Hypothalamus (tissue), 51 donors: ENCODE measurements around the gene TSPAN31.
"Not testable (repeated sequence)": the region's sequence is repeated elsewhere in the genome, so short reads cannot be mapped to it uniquely, and the experiment has no call there.

Experiments
- DNase-seq, 51 donors: peaks; one replicate each; lab custom pipeline; 2025; lab: John Stamatoyannopoulos, UW

Gene TSPAN31, protein sequence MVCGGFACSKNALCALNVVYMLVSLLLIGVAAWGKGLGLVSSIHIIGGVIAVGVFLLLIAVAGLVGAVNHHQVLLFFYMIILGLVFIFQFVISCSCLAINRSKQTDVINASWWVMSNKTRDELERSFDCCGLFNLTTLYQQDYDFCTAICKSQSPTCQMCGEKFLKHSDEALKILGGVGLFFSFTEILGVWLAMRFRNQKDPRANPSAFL

DNA sequence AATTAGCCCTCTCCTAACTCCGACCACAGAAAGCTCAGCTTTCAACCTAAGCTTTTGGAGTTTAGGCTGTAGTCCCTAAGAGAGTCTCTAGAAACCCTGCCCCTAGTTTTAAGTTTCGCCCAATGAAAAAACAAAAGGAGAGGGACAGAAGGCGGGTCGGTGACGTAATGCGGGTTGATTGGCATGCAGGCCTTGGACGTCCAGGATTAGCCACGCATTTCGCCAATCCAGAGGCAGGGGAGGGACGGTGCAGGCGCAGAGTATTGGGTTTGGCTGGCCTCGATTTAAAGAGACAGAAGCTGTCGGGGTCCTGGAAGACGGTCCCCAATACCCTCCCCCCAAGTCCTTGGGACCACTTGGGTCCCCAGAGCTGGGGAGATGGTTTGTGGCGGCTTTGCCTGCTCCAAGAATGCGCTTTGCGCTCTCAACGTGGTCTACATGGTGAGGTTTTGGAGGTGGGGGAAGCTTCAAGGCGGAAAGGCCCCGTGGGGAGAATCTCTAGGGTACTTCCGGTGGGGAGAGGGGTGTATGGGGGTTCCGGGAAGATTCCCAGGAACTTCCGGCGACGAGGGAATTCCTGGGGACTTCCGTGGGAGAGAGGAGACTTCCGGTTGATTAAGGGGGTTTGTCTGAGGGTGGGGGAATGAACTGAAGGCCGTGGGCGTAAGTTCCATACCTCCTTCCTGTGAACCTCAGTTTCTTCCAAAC lies at the start of gene TSPAN31:
TSS of gene TSPAN31 (plus strand) at position 263 of the 708 bp plus-strand sequence. CDS start at position 379, 116 bp downstream.
- DNase-seq: peak; percentile 34 to 99 (median 93)

GRCh38 chr12:57695770-57696432 lies 48.9 kb upstream of the TSPAN31 start:
- DNase-seq: no peak

GRCh38 chr12:57697076-57697475 lies 47.8 kb upstream of the TSPAN31 start:
- DNase-seq: no peak

DNA sequence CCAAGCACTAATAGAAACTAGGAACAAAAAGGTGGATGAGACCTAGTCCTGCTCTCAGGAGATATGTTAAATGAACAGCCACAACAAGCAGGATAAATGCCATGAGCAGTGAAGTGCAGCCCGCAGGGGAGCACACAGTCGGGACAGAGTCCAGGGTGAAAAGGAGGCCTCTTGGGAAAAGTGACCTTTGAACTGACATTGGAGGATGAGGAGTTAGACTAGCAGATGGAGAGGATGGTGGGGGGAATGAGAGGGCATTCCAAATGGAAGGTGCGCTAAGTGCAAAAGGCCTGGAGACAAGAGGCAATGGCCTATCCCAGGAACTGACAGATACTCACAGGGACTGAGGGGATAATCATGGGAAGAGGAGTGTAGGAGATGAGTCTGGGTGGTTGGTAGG lies 46.4 kb upstream of the TSPAN31 start:
- no peak for DNase-seq

GRCh38 chr12:57700317-57700716 lies 44.5 kb upstream of the TSPAN31 start:
- no peak for DNase-seq

DNA sequence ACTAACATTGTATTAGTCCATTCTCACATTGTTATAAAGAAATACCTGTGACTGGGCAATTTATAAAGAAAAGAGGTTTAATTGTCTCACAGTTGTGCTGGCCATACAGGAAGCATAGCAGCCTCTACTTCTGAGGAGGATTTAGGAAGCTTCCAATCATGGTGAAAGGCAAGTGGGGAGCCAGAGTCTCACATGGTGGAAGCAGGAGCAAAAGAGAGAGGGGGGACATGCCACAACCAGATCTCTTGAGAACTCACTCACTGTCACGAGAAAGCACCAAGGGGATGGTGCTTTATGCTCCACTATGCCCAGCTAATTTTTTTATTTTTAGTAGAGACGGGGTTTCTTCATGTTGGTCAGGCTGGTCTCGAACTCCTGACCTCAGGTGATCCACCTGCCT lies 37.6 kb upstream of the TSPAN31 start:
- DNase-seq: no peak

DNA sequence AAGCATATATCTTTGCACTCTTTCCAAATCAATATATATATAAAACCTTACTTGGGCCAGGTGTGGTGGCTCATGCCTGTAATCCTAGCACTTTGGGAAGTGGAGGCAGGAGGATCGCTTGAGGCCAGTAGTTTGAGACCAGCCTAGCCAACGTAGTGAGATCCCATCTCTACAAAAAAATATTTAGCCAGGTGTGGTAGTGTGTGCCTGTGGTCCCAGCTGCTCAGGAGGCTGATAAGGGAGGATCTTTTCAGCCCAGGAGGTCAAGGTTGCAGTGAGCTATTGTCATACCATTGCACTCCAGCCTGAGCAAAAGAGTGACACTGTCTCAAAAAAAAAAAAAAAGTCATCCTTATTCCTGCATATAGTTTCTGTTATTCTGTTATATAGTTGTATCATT lies 36.5 kb upstream of the TSPAN31 start:
- no peak for DNase-seq

DNA sequence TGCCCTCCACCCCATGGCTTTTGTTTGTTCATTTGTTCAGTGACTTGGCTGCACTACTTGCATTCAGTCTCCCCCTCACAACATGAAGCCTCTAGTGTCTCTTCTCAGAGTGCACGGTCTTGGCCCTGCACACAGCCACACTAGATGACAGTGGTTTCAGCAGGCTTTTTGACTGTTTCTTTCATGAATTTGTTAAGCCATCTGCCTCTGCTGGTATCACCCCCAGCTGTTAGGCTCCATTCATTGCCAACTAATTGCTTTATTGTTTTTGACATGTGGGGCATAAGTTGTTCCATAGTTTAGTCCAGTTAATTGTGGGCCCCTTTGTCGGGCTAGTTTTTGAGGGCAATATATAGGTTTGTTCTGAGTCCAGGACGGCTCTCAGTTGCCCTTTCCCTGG lies 32.1 kb upstream of the TSPAN31 start:
- DNase-seq: peak in 1 of 51 donors; percentile 1

- DNase-seq: no peak
Observed at GRCh38 chr12:57713209-57713608, 31.6 kb upstream of the TSPAN31 start.

GRCh38 chr12:57715036-57715748 lies 29.6 kb upstream of the TSPAN31 start:
- DNase-seq: not testable (repeated sequence)

DNA sequence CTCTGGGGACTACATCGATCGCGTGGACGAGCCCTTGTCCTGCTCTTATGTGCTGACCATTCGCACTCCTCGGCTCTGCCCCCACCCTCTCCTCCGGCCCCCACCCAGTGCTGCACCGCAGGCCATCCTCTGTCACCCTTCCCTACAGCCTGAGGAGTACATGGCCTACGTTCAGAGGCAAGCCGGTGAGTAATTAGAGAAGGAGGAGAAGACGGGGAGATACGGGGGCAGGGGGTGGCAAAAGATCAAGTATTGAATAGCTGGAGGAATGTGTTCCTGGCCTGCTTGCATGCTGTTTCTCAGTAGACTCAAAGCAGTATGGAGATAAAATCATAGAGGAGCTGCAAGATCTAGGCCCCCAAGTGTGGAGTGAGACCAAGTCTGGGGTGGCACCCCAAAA lies 29.1 kb upstream of the TSPAN31 start:
- DNase-seq: no peak

- no peak for DNase-seq
Observed at GRCh38 chr12:57716305-57716704, 28.5 kb upstream of the TSPAN31 start.

DNA sequence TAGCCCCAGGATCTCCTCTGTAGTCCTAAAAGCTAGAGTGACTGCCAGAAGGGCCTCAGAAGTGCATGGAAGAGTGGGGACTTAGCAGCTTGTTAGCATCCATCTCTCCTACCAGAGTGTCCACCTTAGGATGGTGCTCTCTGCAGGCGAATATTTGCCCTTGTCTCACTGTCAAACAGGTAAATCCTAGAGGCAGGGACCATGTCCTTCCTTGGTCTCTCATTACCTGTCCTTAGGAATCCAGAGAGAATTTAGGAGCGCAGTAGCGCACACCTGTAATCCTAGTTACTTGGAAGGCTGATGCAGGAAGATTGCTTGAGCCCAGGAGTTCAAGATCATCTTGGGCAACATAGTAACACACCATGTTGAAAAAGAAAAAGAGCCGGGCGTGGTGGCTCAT lies 27.7 kb upstream of the TSPAN31 start:
- DNase-seq: no peak

DNA sequence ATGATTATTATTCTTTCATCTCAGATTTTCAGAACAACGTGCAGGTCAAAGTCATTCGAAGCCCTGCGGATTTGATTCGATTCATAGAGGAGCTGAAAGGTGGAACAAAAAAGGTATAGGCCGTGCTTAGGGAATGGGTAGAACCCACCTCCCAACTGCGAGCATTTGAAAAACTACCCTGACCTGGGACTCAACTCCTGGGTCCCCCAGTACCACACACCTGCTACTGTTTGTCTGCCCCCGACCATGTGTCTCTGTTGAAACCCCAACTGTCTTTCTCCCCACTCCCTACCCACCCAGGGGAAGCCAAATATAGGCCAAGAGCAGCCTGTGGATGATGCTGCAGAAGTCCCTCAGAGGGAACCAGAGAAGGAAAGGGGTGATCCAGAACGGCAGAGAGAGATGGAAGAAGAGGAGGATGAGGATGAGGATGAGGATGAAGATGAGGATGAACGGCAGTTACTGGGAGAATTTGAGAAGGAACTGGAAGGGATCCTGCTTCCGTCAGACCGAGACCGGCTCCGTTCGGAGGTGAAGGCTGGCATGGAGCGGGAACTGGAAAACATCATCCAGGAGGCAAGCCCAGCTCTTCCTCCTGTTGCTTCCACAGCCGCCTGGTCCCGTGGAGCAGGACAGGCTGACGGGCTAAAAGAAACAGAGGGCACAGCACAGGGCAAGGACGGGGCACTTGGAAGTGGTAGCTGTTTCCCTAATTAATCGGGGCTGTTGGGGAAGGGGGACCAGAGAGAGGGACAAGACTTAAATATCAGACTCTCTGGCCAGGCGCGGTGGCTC lies 26.8 kb upstream of the TSPAN31 start:
- DNase-seq: no peak

GRCh38 chr12:57718641-57719528 lies 26.0 kb upstream of the TSPAN31 start:
- DNase-seq: no peak

GRCh38 chr12:57719777-57720605 lies 24.8 kb upstream of the TSPAN31 start:
- DNase-seq: no peak

DNA sequence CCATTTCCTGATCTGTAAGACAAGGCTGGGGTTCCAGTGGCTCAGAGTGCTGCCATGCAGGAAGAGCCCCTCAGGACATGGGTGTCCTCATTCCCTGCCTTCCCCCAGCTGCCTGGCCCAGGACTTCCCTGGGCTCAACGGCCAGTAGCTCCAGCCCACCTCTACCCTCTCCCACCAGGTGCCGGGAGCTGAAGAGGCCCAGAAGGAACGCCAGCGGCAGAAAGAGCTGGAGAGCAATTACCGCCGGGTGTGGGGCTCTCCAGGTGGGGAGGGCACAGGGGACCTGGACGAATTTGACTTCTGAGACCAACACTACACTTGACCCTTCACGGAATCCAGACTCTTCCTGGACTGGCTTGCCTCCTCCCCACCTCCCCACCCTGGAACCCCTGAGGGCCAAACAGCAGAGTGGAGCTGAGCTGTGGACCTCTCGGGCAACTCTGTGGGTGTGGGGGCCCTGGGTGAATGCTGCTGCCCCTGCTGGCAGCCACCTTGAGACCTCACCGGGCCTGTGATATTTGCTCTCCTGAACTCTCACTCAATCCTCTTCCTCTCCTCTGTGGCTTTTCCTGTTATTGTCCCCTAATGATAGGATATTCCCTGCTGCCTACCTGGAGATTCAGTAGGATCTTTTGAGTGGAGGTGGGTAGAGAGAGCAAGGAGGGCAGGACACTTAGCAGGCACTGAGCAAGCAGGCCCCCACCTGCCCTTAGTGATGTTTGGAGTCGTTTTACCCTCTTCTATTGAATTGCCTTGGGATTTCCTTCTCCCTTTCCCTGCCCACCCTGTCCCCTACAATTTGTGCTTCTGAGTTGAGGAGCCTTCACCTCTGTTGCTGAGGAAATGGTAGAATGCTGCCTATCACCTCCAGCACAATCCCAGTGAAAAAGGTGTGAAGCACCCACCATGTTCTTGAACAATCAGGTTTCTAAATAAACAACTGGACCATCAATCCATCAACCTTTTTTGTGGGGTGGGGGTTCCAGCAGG lies 23.9 kb upstream of the TSPAN31 start:
- DNase-seq: no peak
